HEK293T (cell line): ENCODE data around the gene ADAMTS13.
A peak's percentile ranks its signal among the peaks of the same experiment; 100 is the strongest.

ENCODE experiments used
- BHLHE40 ChIP-seq: fragments of 450-650 bp; IDR thresholded peaks from 2 replicates; pipeline ENCODE4 v1.6.1; 2016; ENCODE audit warnings: mild to moderate bottlenecking, moderate library complexity, borderline replicate concordance
- ELF4 ChIP-seq: fragments of 450-650 bp; IDR thresholded peaks from 2 replicates; pipeline ENCODE4 v1.6.1; 2017; ENCODE audit warnings: antibody characterized with exemption
- FOXK2 ChIP-seq: fragments of 450-650 bp; IDR thresholded peaks from 2 replicates; pipeline ENCODE4 v1.6.1; 2016; ENCODE audit warnings: mild to moderate bottlenecking
- FOXM1 ChIP-seq: fragments of 450-650 bp; IDR thresholded peaks from 2 replicates; pipeline ENCODE4 v1.6.1; 2017; ENCODE audit warnings: mild to moderate bottlenecking, borderline replicate concordance
- HDGF ChIP-seq: fragments of 450-650 bp; IDR thresholded peaks from 2 replicates; pipeline ENCODE4 v1.6.1; 2017; ENCODE audit warnings: antibody characterized with exemption, borderline replicate concordance
- L3MBTL2 ChIP-seq: fragments of 450-650 bp; conservative IDR thresholded peaks from 2 replicates; pipeline ENCODE4 v1.6.1; 2016; ENCODE audit warnings: mild to moderate bottlenecking
- LEF1 ChIP-seq: fragments of 450-650 bp; IDR thresholded peaks from 2 replicates; pipeline ENCODE4 v1.6.1; 2017; ENCODE audit warnings: mild to moderate bottlenecking, borderline replicate concordance
- NFRKB ChIP-seq: fragments of 450-650 bp; IDR thresholded peaks from 2 replicates; pipeline ENCODE4 v1.6.1; 2016; ENCODE audit warnings: mild to moderate bottlenecking, moderate library complexity
- SP1 ChIP-seq: fragments of 450-650 bp; IDR thresholded peaks from 2 replicates; pipeline ENCODE4 v1.6.1; 2017

DNA sequence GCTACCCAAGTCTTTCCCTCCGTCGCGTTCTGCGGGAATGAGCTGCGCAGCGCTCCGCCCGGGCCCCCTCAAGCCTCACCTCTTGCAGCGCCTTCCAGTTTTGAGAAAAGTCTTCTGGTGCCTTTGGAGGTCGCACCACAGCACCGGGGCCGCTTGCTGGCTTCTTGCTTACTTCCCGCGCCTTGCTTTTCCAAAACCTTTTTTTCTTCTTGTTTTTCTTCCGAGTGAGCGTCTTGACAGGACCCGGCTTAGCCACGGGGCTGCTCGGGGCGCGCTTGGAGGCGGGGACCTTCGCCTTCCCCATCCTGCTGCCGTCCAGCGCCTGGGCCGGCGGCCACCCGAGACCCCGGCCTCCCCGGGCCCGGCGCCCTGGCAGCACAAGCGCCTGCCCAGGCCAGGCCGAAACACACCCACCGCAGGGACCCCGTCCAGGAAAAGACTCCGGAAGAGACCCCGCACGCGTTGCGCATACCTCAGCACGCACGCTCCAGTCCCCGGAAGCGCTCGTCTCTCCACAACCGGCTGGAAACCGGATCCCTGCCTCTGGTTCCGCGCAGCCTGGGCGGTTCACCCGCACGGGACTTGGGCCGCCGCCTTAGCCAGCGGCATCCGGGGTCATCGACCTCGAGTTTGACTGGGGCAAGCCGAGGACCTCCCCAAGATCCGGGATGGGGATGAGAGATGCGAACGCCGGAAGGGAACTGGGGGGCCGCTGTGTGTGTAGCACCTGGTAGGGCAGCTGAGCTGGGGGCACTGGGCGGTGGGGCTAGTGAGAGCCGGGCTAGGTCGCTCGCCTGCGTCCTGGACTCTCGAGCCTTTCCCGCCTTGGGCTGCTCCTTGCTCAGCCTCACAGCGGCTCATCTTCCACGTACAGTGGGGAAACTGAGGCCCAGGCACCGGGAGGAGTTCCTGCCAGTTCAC is 4.4 kb upstream of the ADAMTS13 start, which contains the start of gene REXO4:
- peak; percentile 42; the same call in 1 of the 2 replicates for TF ChIP-seq NFRKB
- TF ChIP-seq BHLHE40 = no peak; the same call in 1 of the 2 replicates
- peak; percentile 84 for TF ChIP-seq ELF4
- TF ChIP-seq FOXM1 = peak; percentile 71; the same call in 1 of the 2 replicates
- peak; percentile 60 for TF ChIP-seq L3MBTL2
- TF ChIP-seq HDGF = no peak
- no peak for TF ChIP-seq SP1
- no peak for TF ChIP-seq FOXK2
- TF ChIP-seq LEF1 = peak; percentile 88
